Gastroesophageal sphincter (tissue), 4 donors: Measurements from ENCODE around the gene SDR39U1. TPM values are rescaled to one million over a fixed set of nuclear protein-coding genes. Genes with fewer than 3 reads are reported as not detected.
A peak's percentile ranks its signal among the peaks of the same experiment; 100 is the strongest.

Experiments
- ATAC-seq: fragments of 150-250 bp; one replicate; pipeline ENCODE4 v1.9.1; 2016; ENCODE audit warnings: mild to moderate bottlenecking, moderate library complexity
- H3K27ac ChIP-seq, 4 donors: fragments of 200-600 bp; sonication (generic) in 3 of 4; 1 replicate in 3 of 4; 2 replicates in 1 of 4; pipeline ENCODE4 v1.5.1; 2016 to 2019
- H3K27me3 ChIP-seq: fragments of 200-600 bp; sonication (generic); one replicate; pipeline ENCODE4 v1.5.1; 2019
- H3K36me3 ChIP-seq, 2 donors: fragments of 200-600 bp; sonication (generic); one replicate each; pipeline ENCODE4 v1.5.1; 2019; ENCODE audit warnings: control low read depth in 1 of 2
- H3K4me1 ChIP-seq, 3 donors: fragments of 200-600 bp; sonication (generic); 1 replicate in 2 of 3; 2 replicates in 1 of 3; pipeline ENCODE4 v1.5.1; 2016 to 2019; ENCODE audit warnings: control low read depth in 2 of 3
- H3K4me3 ChIP-seq, 2 donors: fragments of 200-600 bp; sonication (generic); one replicate each; pipeline ENCODE4 v1.5.1; 2019; ENCODE audit warnings: mild to moderate bottlenecking in 1 of 2, moderate library complexity in 1 of 2
- H3K9me3 ChIP-seq, 3 donors: fragments of 200-600 bp; sonication (generic); one replicate each; pipeline ENCODE4 v1.5.1; 2017 to 2019; ENCODE audit warnings: control low read depth in 2 of 3
- EP300 ChIP-seq: sonication (generic); formaldehyde crosslinking; IDR thresholded peaks from one replicate; pipeline ENCODE4 v1.6.1; 2017; ENCODE audit warnings: antibody characterized with exemption, mild to moderate bottlenecking
- POLR2A ChIP-seq, 2 donors: fragments of 450-650 bp; IDR thresholded peaks; one replicate each; pipeline ENCODE4 v1.6.1; 2017; ENCODE audit warnings: antibody characterized with exemption in 2 of 2, mild to moderate bottlenecking in 2 of 2, moderate library complexity in 1 of 2
- POLR2AphosphoS5 ChIP-seq: sonication (generic); formaldehyde crosslinking; IDR thresholded peaks from one replicate; pipeline ENCODE4 v1.6.1; 2017; ENCODE audit warnings: antibody characterized with exemption
- WGBS, 2 donors: methylation state at CpG; one replicate each; pipeline ENCODE4 v1.1.5; 2018; ENCODE audit warnings: low coverage in 1 of 2; 5-methylcytosine and 5-hydroxymethylcytosine counted together
- total RNA-seq, 4 donors: library from RNA; depleted of rRNA; stranded (reverse); fragments of >200 nt; gene quantifications; one replicate each; pipeline ENCODE4 v1.1.0, GENCODE V29; 2016
- TF ChIP-seq, protein P1 (sequence below), 4 experiments: fragments of 200-600 bp in 2 of 4; fragments of 450-650 bp in 2 of 4; sonication (generic) in 1 of 4; IDR thresholded peaks; one replicate each; pipeline ENCODE4 v1.5.1; 2017 to 2019; ENCODE audit warnings: antibody characterized with exemption in 4 of 4, mild to moderate bottlenecking in 2 of 4, moderate library complexity in 2 of 4

The SDR39U1 gene
- total RNA-seq, 4 donors from 2014 or later = 21.5 to 39.7 (median 31.3) TPM

DNA sequence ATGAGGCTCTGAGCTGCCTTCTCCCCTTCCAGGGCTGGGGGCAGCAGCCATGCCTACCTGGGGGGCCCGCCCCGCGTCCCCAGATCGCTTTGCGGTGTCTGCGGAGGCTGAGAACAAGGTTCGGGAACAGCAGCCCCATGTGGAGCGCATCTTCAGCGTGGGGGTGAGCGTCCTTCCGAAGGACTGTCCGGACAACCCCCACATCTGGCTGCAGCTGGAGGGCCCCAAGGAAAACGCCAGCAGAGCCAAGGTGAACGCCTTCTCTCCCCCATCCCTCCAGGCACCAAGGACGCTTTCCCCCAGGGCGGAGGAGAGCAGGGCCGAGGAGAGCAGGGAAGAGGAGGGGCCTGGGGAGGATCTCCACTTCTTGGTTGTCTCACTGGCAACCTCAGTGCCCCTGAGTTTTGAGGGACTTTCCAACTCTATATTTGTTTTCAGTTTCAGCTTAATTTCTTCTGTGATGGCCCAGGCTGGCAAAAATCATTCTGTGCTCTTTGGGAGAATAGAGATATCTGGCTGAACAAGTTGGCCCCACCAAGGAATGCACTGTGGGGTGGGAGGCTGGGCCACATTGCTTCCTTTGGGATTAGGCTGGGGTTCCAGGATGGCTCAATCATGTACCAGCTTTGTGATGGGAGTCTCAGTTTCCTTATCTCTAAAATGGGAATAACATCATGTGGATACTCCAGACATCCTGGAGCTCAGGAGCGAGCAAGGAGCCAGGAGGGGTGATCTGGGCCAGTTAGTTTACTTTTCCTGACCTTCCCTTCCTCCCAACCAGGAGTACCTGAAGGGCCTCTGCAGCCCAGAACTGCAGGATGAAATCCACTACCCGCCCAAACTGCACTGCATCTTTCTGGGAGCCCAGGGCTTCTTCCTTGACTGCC is 11.7 kb downstream of the SDR39U1 start:
- Histone ChIP-seq H3K4me1 (peaks cover 4 to 50% (median 18%) of the 10 kb centered on the region in 3 donors), H3K27ac (peak overlapping the region; percentile 88 to 99 (median 95)), H3K27me3 (no peaks in the 10 kb centered on the region), H3K36me3 (peaks cover 0 to 46% of the 10 kb centered on the region in 2 donors), H3K9me3 (no peaks in the 10 kb centered on the region), H3K4me3 (peak overlapping the region; percentile 61 to 81)
- no peak for ATAC-seq
- no CpG with 5 or more reads among the region's 19 CpGs for WGBS, 2 donors
- peak; percentile 12 for TF ChIP-seq POLR2A (IDR thresholded peaks at IDR 0.05)
- TF ChIP-seq, protein P1, sequence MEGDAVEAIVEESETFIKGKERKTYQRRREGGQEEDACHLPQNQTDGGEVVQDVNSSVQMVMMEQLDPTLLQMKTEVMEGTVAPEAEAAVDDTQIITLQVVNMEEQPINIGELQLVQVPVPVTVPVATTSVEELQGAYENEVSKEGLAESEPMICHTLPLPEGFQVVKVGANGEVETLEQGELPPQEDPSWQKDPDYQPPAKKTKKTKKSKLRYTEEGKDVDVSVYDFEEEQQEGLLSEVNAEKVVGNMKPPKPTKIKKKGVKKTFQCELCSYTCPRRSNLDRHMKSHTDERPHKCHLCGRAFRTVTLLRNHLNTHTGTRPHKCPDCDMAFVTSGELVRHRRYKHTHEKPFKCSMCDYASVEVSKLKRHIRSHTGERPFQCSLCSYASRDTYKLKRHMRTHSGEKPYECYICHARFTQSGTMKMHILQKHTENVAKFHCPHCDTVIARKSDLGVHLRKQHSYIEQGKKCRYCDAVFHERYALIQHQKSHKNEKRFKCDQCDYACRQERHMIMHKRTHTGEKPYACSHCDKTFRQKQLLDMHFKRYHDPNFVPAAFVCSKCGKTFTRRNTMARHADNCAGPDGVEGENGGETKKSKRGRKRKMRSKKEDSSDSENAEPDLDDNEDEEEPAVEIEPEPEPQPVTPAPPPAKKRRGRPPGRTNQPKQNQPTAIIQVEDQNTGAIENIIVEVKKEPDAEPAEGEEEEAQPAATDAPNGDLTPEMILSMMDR (IDR thresholded peaks at IDR 0.05) = no peak

DNA sequence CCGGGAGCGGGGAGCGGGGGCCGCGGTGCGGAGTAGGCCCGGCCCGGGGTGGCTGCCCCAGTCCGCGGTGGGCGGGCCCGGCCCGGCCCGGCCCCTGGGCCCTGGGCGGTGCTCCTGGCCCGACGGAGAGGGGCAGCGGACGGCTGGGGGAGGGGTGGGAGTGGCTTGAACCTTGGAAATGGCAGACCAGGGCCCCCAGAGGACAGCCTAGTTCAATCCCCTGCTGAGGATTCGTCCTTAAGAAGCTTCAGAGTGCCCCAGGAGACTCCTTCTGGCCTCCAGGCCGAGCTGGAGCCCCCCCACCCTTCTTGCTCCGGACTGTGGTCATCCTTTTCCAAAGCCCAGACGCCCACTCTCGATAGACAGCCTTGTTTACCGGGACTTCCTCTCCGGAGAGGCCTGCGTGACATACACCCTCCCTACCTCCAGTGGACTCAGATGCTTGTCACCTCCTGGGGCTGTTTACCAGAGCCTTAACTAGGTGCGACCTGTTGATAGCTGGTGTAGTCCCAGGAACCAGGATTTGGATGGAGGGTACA is 12.4 kb downstream of the SDR39U1 start:
- Histone ChIP-seq H3K36me3 (peaks cover 0 to 39% of the 10 kb centered on the region in 2 donors), H3K4me1 (peaks cover 4 to 44% (median 22%) of the 10 kb centered on the region in 3 donors), H3K27me3 (no peaks in the 10 kb centered on the region), H3K27ac (peak overlapping the region; percentile 88 to 99 (median 95)), H3K9me3 (no peaks in the 10 kb centered on the region), H3K4me3 (peak overlapping the region; percentile 61 to 81)
- WGBS, 2 donors = no CpG with 5 or more reads among the region's 28 CpGs
- peak; percentile 92 for ATAC-seq
- no peak for TF ChIP-seq POLR2AphosphoS5
- TF ChIP-seq, protein P1 (IDR thresholded peaks at IDR 0.05) = peak in 1 of 4 experiments; percentile 7

DNA sequence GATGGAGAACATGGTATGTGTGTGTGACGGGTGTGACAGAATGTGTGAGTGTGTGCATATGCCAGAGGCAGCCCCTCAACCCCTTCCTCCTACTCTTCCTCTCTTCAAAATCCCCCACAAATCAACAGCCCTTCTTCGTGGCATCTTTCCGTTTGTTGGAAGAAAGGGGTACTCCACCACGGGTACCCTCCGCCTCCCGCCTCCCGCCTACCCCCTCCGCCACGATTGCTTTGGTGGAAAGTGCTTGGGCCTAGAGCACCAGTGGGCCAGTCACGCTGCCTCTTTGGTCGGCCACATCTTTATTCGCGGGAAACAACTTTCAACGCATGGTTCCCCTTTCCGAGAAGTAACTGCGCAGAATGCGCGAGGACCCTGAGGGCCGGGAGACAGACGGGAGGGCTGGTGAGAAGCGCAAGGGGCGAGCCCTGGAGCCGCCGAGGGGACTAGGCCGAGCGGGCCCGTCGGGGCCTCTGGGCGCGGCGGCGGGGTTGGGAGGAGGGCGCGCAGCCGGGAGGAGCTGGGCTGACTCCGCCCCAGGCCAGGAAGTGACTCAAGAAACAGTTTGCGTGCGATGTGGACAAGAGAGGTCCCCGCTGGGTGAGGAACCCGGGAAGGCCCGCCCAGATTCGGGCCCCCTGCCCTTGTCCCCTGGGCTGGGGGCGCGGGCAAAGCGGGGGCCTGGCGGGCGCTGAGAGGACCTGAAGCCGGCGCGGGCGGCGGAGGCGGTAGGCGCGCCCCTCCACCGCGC is 13.0 kb downstream of the SDR39U1 start, which contains the start of the genes CBLN3 and KHNYN:
TSS of gene CBLN3 (minus strand) at position 274 of the 748 bp plus-strand sequence. CDS start 614 bp downstream, outside the sequence.
TSS of gene KHNYN (plus strand) at position 560 of the 748 bp plus-strand sequence. CDS start 777 bp downstream, outside the sequence.
- TF ChIP-seq, protein P1 (IDR thresholded peaks at IDR 0.05) = no peak
- TF ChIP-seq POLR2AphosphoS5 = peak; percentile 93
- no peak for TF ChIP-seq EP300
- peak; percentile 95 to 98 for TF ChIP-seq POLR2A (IDR thresholded peaks at IDR 0.05)
- H3K4me1 ChIP-seq = peaks cover 4 to 44% (median 22%) of the 10 kb centered on the region in 3 donors
- peaks cover 0 to 33% of the 10 kb centered on the region in 2 donors for H3K36me3 ChIP-seq
- H3K4me3 ChIP-seq = peak within 1 kb of the TSS; percentile 61 to 81
- H3K27ac ChIP-seq = peak within 1 kb of the TSS; percentile 88 to 99 (median 95)
- 6 to 10% methylated on average over 8 to 12 of the region's 57 CpGs for WGBS, 2 donors
- H3K27me3 ChIP-seq = no peaks in the 10 kb centered on the region
- no peaks in the 10 kb centered on the region for H3K9me3 ChIP-seq
- ATAC-seq = peak; percentile 93

DNA sequence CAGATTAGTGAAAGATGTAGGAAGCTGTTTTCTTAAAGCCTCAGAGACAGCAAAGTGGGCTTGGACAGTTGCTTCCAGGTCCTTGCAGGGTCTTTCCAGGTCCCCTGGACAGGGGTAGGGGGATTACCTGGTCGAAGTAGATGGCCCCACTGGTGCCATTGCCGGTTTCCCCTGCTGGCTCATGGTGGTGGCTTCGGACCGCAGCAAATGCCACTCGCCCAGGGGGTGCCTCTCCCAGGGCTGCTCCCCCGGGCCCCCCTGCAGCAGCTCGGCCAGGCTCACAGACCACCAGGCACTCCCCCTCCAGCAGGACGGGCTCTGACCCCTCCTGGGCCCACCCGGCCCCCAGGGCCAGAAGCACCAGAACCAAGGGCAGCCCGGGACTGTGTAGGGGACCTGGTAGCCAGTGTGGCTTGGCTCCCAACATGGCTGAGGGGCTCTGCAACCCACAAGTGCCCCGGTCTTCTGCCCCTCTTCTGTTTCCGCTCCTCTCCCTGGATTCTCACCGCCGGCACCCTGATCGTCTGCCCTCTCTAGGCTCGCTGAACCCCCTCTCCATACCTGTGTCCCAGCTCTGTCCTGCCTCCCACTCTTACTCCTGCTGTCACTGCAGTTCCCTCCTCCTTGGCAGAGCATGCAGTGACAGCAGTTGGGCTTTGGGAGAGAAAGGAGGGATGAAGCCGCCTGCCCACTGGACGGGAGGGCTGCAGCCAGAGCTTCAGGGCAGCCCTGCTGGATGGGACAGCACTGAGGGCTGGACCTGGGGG is 13.8 kb downstream of the SDR39U1 start:
- peak in 1 of 2 donors; percentile 6 for TF ChIP-seq POLR2A (IDR thresholded peaks at IDR 0.05)
- no peak for TF ChIP-seq EP300
- Histone ChIP-seq H3K4me1 (peaks cover 4 to 44% (median 22%) of the 10 kb centered on the region in 3 donors), H3K27me3 (no peaks in the 10 kb centered on the region), H3K27ac (peak overlapping the region; percentile 88 to 99 (median 95)), H3K9me3 (no peaks in the 10 kb centered on the region), H3K4me3 (peak overlapping the region in 1 of 2 donors; percentile 81), H3K36me3 (peaks cover 0 to 26% of the 10 kb centered on the region in 2 donors)
- 73% methylated on average over 6 of the region's 18 CpGs; no CpG with 5 or more reads in 1 of the 2 donors for WGBS, 2 donors
- ATAC-seq = no peak
